K562 (cell line): ENCODE measurements around the gene CD244. TPM values are rescaled to one million over a fixed set of nuclear protein-coding genes. Genes with fewer than 3 reads are reported as not detected.

Source experiments
- ATAC-seq: fragments of 200-7000 bp; cut with Tn5 transposase; 3 replicates; pipeline ENCODE4 v1.9.1; 2020; ENCODE audit warnings: moderate library complexity
- BruUV-seq: library from RNA; stranded (reverse); fragments of 400-500 nt; replicated peaks from 2 replicates; lab custom pipeline; 2021; lab: Mats Ljungman, UMichigan
- CTCF ChIA-PET: fragments of 300-600 bp; formaldehyde crosslinking; extraction: SDS; loops from one replicate; lab custom pipeline; 2021; ENCODE audit warnings: low intra/inter-chr PET ratio; lab: Yijun Ruan, JAX
- POLR2A ChIA-PET: fragments of 300-600, 350-650 bp; sonication (Branson Sonifier 250); formaldehyde crosslinking; extraction: SDS; loops from one replicate; lab custom pipeline; 2021; ENCODE audit warnings: antibody characterized with exemption, inconsistent platforms; lab: Yijun Ruan, JAX
- DNase-seq, 4 experiments: peaks; one replicate each; pipeline versions ENCODE4 v3.0.0 to v3.0.0-alpha.2; 2011 to 2018; ENCODE audit warnings: low spot score in 3 of 4, mixed read lengths in 3 of 4; ENCODE audit errors: extremely low read depth in 1 of 4
- FAIRE-seq: peaks from 2 replicates; lab custom pipeline; 2011; peaks lifted over from hg19 to GRCh38; lab: Jason Lieb, UNC
- H2AFZ ChIP-seq: 2 replicates; pipeline ENCODE4 v1.6.0; 2011; ENCODE audit warnings: low read depth, low read length, control low read depth, inconsistent platforms
- H3K27ac ChIP-seq: fragments of 200-600 bp; 3 replicates; pipeline ENCODE4 v1.8.0; 2011; ENCODE audit warnings: low read depth, mild to moderate bottlenecking, control low read depth, inconsistent platforms, low read length, moderate library complexity, mixed read lengths; ENCODE audit errors: extremely low read depth
- H3K27me3 ChIP-seq, 2 experiments: fragments of 300-600 bp in 1 of 2; 2 replicates in 1 of 2; 3 replicates in 1 of 2; pipeline versions ENCODE4 v1.6.0 to v1.8.0; 2011; ENCODE audit warnings: inconsistent platforms in 2 of 2, low read length in 2 of 2, mild to moderate bottlenecking in 1 of 2, mixed read lengths in 1 of 2, moderate library complexity in 1 of 2; ENCODE audit not compliant: control insufficient read depth in 2 of 2, insufficient read depth in 2 of 2
- H3K36me3 ChIP-seq: fragments of 300-600 bp; 3 replicates; pipeline ENCODE4 v1.8.0; 2011; ENCODE audit warnings: mild to moderate bottlenecking, low read length, inconsistent platforms; ENCODE audit not compliant: control insufficient read depth, insufficient read depth
- H3K4me1 ChIP-seq, 2 experiments: fragments of 200-600 bp in 1 of 2; replicated peaks in 1 of 2; 2 replicates in 1 of 2; 3 replicates in 1 of 2; pipeline versions ENCODE4 v1.5.1 to v1.8.0; 2011; ENCODE audit warnings: inconsistent platforms in 2 of 2, low read length in 2 of 2, mild to moderate bottlenecking in 1 of 2, mixed read lengths in 1 of 2, moderate library complexity in 1 of 2; ENCODE audit not compliant: control insufficient read depth in 2 of 2, insufficient read depth in 2 of 2
- H3K4me2 ChIP-seq: 2 replicates; pipeline ENCODE4 v1.6.1; 2011; ENCODE audit warnings: low read length, control low read depth, inconsistent platforms, mixed read lengths; ENCODE audit not compliant: insufficient read depth
- H3K4me3 ChIP-seq: fragments of 200-600 bp; sonication (generic), shearing (Covaris generic); 2 replicates; pipeline ENCODE4 v1.5.1; 2016; ENCODE audit warnings: control low read depth, inconsistent platforms
- H3K79me2 ChIP-seq: fragments of 200-600 bp; 3 replicates; pipeline ENCODE4 v1.8.0; 2011; ENCODE audit warnings: low read length, inconsistent platforms; ENCODE audit not compliant: control insufficient read depth, insufficient read depth
- H3K9ac ChIP-seq, 2 experiments: 2 replicates each; pipeline versions ENCODE4 v1.6.0 to v1.6.1; 2011; ENCODE audit warnings: low read depth in 2 of 2, low read length in 2 of 2, control low read depth in 1 of 2, inconsistent platforms in 1 of 2, mild to moderate bottlenecking in 1 of 2, mixed read lengths in 1 of 2; ENCODE audit not compliant: insufficient read depth in 1 of 2
- H3K9me1 ChIP-seq: one replicate; pipeline ENCODE4 v1.6.0; 2011; ENCODE audit warnings: inconsistent platforms, mild to moderate bottlenecking, low read length, moderate library complexity; ENCODE audit not compliant: control insufficient read depth, insufficient read depth
- H3K9me3 ChIP-seq: replicated peaks from 2 replicates; pipeline ENCODE4 v1.5.1; 2011; ENCODE audit warnings: low read depth, low read length, inconsistent platforms; ENCODE audit not compliant: control insufficient read depth, insufficient read depth
- H4K20me1 ChIP-seq: replicated peaks from 2 replicates; pipeline ENCODE4 v1.6.1; 2011; ENCODE audit warnings: low read length, inconsistent platforms, mixed read lengths; ENCODE audit not compliant: control insufficient read depth, insufficient read depth
- BRF1 ChIP-seq: IDR thresholded peaks from 3 replicates; pipeline ENCODE4 v1.6.1; 2011; ENCODE audit warnings: borderline replicate concordance, mild to moderate bottlenecking; ENCODE audit not compliant: insufficient read length; ENCODE audit errors: extremely low read depth
- CBX5 ChIP-seq: IDR thresholded peaks from 2 replicates; pipeline ENCODE4 v1.6.1; 2014; ENCODE audit warnings: low read depth, borderline replicate concordance
- GTF2F1 ChIP-seq: IDR thresholded peaks from 2 replicates; pipeline ENCODE4 v1.6.1; 2011; ENCODE audit warnings: low read depth, low read length, improper control_type of control experiment
- LEF1 ChIP-seq: fragments of 450-650 bp; IDR thresholded peaks from 2 replicates; pipeline ENCODE4 v1.6.1; 2016; ENCODE audit warnings: mild to moderate bottlenecking
- ZNF589 ChIP-seq: fragments of 200-800 bp; sonication (Bioruptor generic); IDR thresholded peaks from 2 replicates; pipeline ENCODE4 v1.6.1; 2016; ENCODE audit warnings: low read depth, missing genetic modification characterization, missing compliant biosample characterization
- ZNF764 ChIP-seq: fragments of 250-450 bp; sonication (Bioruptor Pico); IDR thresholded peaks from 2 replicates; pipeline ENCODE4 v1.4.0; 2020; ENCODE audit warnings: low read depth, mild to moderate bottlenecking, moderate library complexity
- WGBS: fragments of 100-300 bp; shearing (Covaris generic); methylation state at CpG from one replicate; pipeline ENCODE4 v1.1.6; 2016; ENCODE audit warnings: low coverage, mixed read lengths; ENCODE audit not compliant: insufficient coverage; ENCODE audit errors: missing lambda C conversion rate; 5-methylcytosine and 5-hydroxymethylcytosine counted together
- in situ Hi-C: fragments of 300-500 bp; cut with MboI; formaldehyde crosslinking; loops from 4 replicates; pipeline ENCODE4 v1.15.0; 2018; ENCODE audit warnings: inconsistent platforms, mixed read lengths
- intact Hi-C: fragments of 100-400 bp; cut with micrococcal nuclease; formaldehyde crosslinking; loops from 2 replicates; pipeline ENCODE4 v1.14.2; 2022
- polyA plus RNA-seq, 8 experiments: library from polyadenylated mRNA; depleted of rRNA in 4 of 8; stranded (reverse) in 5 of 8; unstranded in 3 of 8; fragments of >200 nt; fragmentation: Nextera tagmentation in 2 of 8; fragmentation: Illumina TruSeq in 1 of 8; extraction: Ambion mirVana in 2 of 8; extraction: Trizol in 1 of 8; gene quantifications; 2 replicates each; pipeline versions ENCODE4 v1.2.1 to v1.2.3, GENCODE V29; 2011 to 2014; ENCODE audit warnings: inconsistent platforms in 1 of 8, missing spikeins in 1 of 8
- total RNA-seq, 7 experiments: library from RNA; depleted of rRNA in 6 of 7; stranded (reverse); fragments of >200 nt in 6 of 7; fragmentation: Illumina TruSeq in 2 of 7; extraction: Trizol in 2 of 7; gene quantifications; 2 replicates each; pipeline versions ENCODE4 v1.2.1 to v1.2.3, GENCODE V29; 2011 to 2021; ENCODE audit warnings: low replicate concordance in 1 of 7
- TF ChIP-seq, protein P1 (sequence below): IDR thresholded peaks from 2 replicates; pipeline ENCODE4 v1.6.1; 2012; ENCODE audit warnings: low read depth, low read length, improper control_type of control experiment, borderline replicate concordance
- TF ChIP-seq, protein P2 (sequence below), 3 experiments: IDR thresholded peaks in 2 of 3; conservative IDR thresholded peaks in 1 of 3; 2 replicates each; pipeline ENCODE4 v1.5.1; 2011 to 2012; ENCODE audit warnings: low read length in 3 of 3, mild to moderate bottlenecking in 3 of 3, control low read depth in 2 of 3, improper control_type of control experiment in 1 of 3, inconsistent platforms in 1 of 3, low read depth in 1 of 3, mixed read lengths in 1 of 3, moderate library complexity in 1 of 3; ENCODE audit not compliant: insufficient read depth in 2 of 3
- TF ChIP-seq, protein P3 (sequence below): fragments of 250-450 bp; sonication (Bioruptor Pico); IDR thresholded peaks from 2 replicates; pipeline ENCODE4 v1.8.0; 2021; ENCODE audit warnings: moderate library complexity, mild to moderate bottlenecking, inconsistent platforms

Gene CD244
- total and polyA plus RNA-seq, 9 of the 15 experiments (the other 6 are each of a cell fraction or from before 2014, with no cell fraction given): not detected

DNA sequence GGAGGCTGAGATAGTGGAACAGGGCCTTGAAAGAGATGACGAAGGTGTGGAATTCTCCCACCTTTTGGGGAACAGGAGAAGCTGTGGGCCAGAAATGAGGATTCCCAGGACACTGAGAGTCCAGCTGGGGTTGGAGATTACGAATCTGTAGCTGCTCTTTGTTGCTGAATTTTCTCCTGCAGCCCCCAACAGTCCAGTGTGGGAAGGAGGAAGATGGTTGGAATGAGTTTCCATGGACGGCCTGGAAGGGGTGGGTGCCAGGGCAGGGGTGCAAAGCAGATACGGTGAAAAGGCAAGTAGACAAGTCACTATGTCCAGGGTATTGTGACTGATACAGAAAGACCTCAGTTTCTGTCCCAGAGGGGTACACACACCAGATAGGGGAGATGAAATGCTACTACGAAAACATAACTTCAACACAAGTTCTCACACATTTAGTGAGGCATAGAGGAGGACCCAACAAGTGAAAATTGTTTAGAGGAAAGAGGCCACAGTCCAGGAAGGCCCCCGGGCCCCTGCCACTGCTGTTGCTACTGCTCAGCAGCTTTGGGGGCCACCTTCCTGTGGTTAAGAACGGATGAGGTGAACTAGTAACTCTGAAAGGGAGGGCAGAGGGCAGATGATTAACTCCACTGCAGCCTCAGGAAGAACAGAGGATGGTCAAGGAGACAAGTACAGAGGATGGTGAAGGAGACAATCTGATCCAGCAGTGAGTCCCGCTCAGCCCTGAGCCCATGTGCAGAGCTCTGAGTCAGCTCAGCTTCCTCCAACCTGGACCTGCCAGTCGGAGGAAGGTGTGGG, 7.3 kb downstream of the CD244 start (continued):
- TF ChIP-seq, protein P1, sequence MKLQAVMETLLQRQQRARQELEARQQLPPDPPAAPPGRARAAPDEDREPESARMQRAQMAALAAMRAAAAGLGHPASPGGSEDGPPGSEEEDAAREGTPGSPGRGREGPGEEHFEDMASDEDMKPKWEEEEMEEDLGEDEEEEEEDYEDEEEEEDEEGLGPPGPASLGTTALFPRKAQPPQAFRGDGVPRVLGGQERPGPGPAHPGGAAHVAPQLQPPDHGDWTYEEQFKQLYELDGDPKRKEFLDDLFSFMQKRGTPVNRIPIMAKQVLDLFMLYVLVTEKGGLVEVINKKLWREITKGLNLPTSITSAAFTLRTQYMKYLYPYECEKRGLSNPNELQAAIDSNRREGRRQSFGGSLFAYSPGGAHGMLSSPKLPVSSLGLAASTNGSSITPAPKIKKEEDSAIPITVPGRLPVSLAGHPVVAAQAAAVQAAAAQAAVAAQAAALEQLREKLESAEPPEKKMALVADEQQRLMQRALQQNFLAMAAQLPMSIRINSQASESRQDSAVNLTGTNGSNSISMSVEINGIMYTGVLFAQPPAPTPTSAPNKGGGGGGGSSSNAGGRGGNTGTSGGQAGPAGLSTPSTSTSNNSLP: no peak
- TF ChIP-seq, protein P2, sequence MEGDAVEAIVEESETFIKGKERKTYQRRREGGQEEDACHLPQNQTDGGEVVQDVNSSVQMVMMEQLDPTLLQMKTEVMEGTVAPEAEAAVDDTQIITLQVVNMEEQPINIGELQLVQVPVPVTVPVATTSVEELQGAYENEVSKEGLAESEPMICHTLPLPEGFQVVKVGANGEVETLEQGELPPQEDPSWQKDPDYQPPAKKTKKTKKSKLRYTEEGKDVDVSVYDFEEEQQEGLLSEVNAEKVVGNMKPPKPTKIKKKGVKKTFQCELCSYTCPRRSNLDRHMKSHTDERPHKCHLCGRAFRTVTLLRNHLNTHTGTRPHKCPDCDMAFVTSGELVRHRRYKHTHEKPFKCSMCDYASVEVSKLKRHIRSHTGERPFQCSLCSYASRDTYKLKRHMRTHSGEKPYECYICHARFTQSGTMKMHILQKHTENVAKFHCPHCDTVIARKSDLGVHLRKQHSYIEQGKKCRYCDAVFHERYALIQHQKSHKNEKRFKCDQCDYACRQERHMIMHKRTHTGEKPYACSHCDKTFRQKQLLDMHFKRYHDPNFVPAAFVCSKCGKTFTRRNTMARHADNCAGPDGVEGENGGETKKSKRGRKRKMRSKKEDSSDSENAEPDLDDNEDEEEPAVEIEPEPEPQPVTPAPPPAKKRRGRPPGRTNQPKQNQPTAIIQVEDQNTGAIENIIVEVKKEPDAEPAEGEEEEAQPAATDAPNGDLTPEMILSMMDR (IDR thresholded peaks at IDR 0.05 in 2 of 3, conservative IDR thresholded peaks at IDR 0.05 in 1 of 3; ENCODE audit: insufficient read depth in 2 of 3, low read depth in 1 of 3, low read length in 3 of 3): no peak
- TF ChIP-seq, all 486 proteins: peak for 0

DNA sequence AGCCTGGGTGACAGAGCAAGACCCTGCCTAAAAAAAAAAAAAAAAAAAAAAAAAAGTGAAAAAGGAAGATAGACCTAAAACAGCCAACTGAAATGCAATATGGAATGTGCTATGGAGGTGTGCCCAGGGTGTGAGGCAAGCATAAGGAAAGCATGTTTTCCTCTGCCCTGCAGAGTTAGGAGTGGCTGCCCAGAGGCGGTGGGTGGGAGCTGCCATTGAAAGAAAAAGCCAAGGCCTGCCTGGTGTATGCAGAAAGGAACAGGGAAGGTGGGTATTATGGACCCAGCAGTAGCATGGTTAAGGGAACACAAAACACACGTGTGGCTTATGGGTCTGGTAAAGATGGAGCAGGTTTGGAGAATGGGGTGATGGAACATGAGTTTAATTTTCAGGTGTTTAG, 8.9 kb downstream of the CD244 start:
- no peaks in the 10 kb centered on the region for H3K79me2 ChIP-seq
- TF ChIP-seq BRF1 (no peak), GTF2F1 (no peak), LEF1 (no peak), ZNF764 (no peak), ZNF589 (CRISPR knock-in tag) (no peak), CBX5 (no peak)
- TF ChIP-seq, protein P3, sequence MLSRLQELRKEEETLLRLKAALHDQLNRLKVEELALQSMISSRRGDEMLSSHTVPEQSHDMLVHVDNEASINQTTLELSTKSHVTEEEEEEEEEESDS (CRISPR knock-in tag): no peak
- H3K9ac ChIP-seq: no peak overlapping the region
- no peaks in the 10 kb centered on the region for H3K36me3 ChIP-seq
- intact Hi-C loops (no loop called here), in situ Hi-C loops (no loop called here)
- no peaks in the 10 kb centered on the region for H4K20me1 ChIP-seq
- DNase-seq (no peak), ATAC-seq (no peak), FAIRE-seq (no peak)
- ChIA-PET POLR2A (interaction anchor here (0.6 kb wide), 1 partner anchor 557 kb away, joined by 3 read pairs; no protein-coding TSS in a partner anchor), CTCF (no interaction called here)
- no peaks in the 10 kb centered on the region for H3K4me1 ChIP-seq
- H3K4me2 ChIP-seq: no peak overlapping the region
- no peaks in the 10 kb centered on the region for H3K9me3 ChIP-seq
- BruUV-seq: no TSS peak
- no peak overlapping the region for H3K27ac ChIP-seq
- WGBS: 6% methylated on average over 2 of the region's 2 CpGs
- peaks cover 0 to 9% of the 10 kb centered on the region in 2 experiments; a peak in 2 of 5 replicates for H3K27me3 ChIP-seq
- H3K4me3 ChIP-seq: no peak overlapping the region
- no peak overlapping the region for H2AFZ ChIP-seq
- H3K9me1 ChIP-seq: no peaks in the 10 kb centered on the region
